Breast epithelium (tissue), 4 donors: Measurements from ENCODE around the gene KRT78. TPM values are rescaled to one million over a fixed set of nuclear protein-coding genes. Genes with fewer than 3 reads are reported as not detected.

Experiments
- DNase-seq, 2 donors: peaks; one replicate each; pipeline ENCODE4 v3.0.0-alpha.2; 2019; ENCODE audit warnings: low spot score in 2 of 2
- H3K27ac ChIP-seq, 2 donors: fragments of 200-600 bp; sonication (generic) in 1 of 2; one replicate each; pipeline ENCODE4 v1.5.1; 2016 to 2019; ENCODE audit warnings: mild to moderate bottlenecking in 1 of 2
- H3K27me3 ChIP-seq, 2 donors: fragments of 200-600 bp; sonication (generic) in 1 of 2; one replicate each; pipeline versions ENCODE4 v1.5.1 to v1.6.0; 2017 to 2019; ENCODE audit warnings: control low read depth in 1 of 2, mild to moderate bottlenecking in 1 of 2
- H3K36me3 ChIP-seq: fragments of 200-600 bp; one replicate; pipeline ENCODE4 v1.5.1; 2019
- H3K4me1 ChIP-seq, 2 donors: fragments of 200-600 bp; sonication (generic); one replicate each; pipeline ENCODE4 v1.5.1; 2016 to 2019; ENCODE audit warnings: control low read depth in 1 of 2
- H3K4me3 ChIP-seq, 3 donors: fragments of 200-600 bp; sonication (generic); 1 replicate in 2 of 3; 2 replicates in 1 of 3; pipeline ENCODE4 v1.5.1; 2016 to 2019; ENCODE audit warnings: mild to moderate bottlenecking in 3 of 3, moderate library complexity in 2 of 3
- H3K9me3 ChIP-seq, 2 donors: fragments of 200-600 bp; sonication (generic) in 1 of 2; one replicate each; pipeline ENCODE4 v1.5.1; 2016 to 2019; ENCODE audit warnings: control low read depth in 1 of 2
- CTCF ChIP-seq, 3 donors: fragments of 450-650 bp; IDR thresholded peaks; one replicate each; pipeline ENCODE4 v1.5.1; 2016 to 2017; ENCODE audit warnings: antibody characterized with exemption in 3 of 3, mild to moderate bottlenecking in 3 of 3, moderate library complexity in 3 of 3
- POLR2A ChIP-seq: fragments of 450-650 bp; IDR thresholded peaks from one replicate; pipeline ENCODE4 v1.6.1; 2016; ENCODE audit warnings: antibody characterized with exemption, mild to moderate bottlenecking, moderate library complexity
- POLR2AphosphoS5 ChIP-seq, 3 donors: sonication (generic); formaldehyde crosslinking; IDR thresholded peaks; one replicate each; pipeline ENCODE4 v1.6.1; 2017; ENCODE audit warnings: antibody characterized with exemption in 3 of 3
- intact Hi-C: fragments of 100-400 bp; cut with DNase I; formaldehyde crosslinking; loops from one replicate; pipeline ENCODE4 v1.15.1; 2023; ENCODE audit warnings: low total_unique reads
- total RNA-seq, 3 donors: library from RNA; depleted of rRNA; stranded (reverse); fragments of >200 nt; gene quantifications; one replicate each; pipeline ENCODE4 v1.1.0, GENCODE V29; 2016

Gene KRT78
- total RNA-seq, 3 donors from 2014 or later = 2.0 TPM; not detected in 2

- no peak overlapping the region for H3K4me3 ChIP-seq
- H3K36me3 ChIP-seq = no peaks in the 10 kb centered on the region
- no peak overlapping the region for H3K27ac ChIP-seq
- no peaks in the 10 kb centered on the region for H3K27me3 ChIP-seq
- no peaks in the 10 kb centered on the region for H3K4me1 ChIP-seq
- TF ChIP-seq POLR2A (no peak), POLR2AphosphoS5 (IDR thresholded peaks at IDR 0.05) (no peak), CTCF (IDR thresholded peaks at IDR 0.05) (no peak)
- H3K9me3 ChIP-seq = no peaks in the 10 kb centered on the region
- intact Hi-C loops = no loop called here
- no peak for DNase-seq
Measured at GRCh38 chr12:52851787-52852186, 3.0 kb upstream of the KRT78 start.

GRCh38 chr12:52850681-52851080, 1.9 kb upstream of the KRT78 start:
- H3K27me3 ChIP-seq = no peaks in the 10 kb centered on the region
- H3K9me3 ChIP-seq = no peaks in the 10 kb centered on the region
- no peak for DNase-seq
- no peak overlapping the region for H3K4me3 ChIP-seq
- intact Hi-C loops = no loop called here
- no peak for TF ChIP-seq POLR2AphosphoS5 (IDR thresholded peaks at IDR 0.05)
- TF ChIP-seq POLR2A = no peak
- no peak for TF ChIP-seq CTCF (IDR thresholded peaks at IDR 0.05)
- no peaks in the 10 kb centered on the region for H3K36me3 ChIP-seq
- H3K4me1 ChIP-seq = no peaks in the 10 kb centered on the region
- no peak overlapping the region for H3K27ac ChIP-seq

- Histone ChIP-seq H3K4me3 (no peak overlapping the region), H3K27me3 (no peaks in the 10 kb centered on the region), H3K4me1 (no peaks in the 10 kb centered on the region), H3K36me3 (no peaks in the 10 kb centered on the region), H3K27ac (no peak overlapping the region), H3K9me3 (no peaks in the 10 kb centered on the region)
- no peak for DNase-seq
- intact Hi-C loops = loop anchor here (10.0 kb wide), 1 partner anchor 55 kb away; the partner anchor contains the start of gene KRT3
- no peak for TF ChIP-seq POLR2A
- TF ChIP-seq POLR2AphosphoS5 (IDR thresholded peaks at IDR 0.05) = no peak
- TF ChIP-seq CTCF (IDR thresholded peaks at IDR 0.05) = no peak
Measured at GRCh38 chr12:52849511-52849910, 717 bp upstream of the KRT78 start.

- H3K9me3 ChIP-seq = no peaks in the 10 kb centered on the region
- H3K27ac ChIP-seq = no peak overlapping the region
- TF ChIP-seq POLR2AphosphoS5 (IDR thresholded peaks at IDR 0.05) = no peak
- TF ChIP-seq POLR2A = no peak
- no peak for TF ChIP-seq CTCF (IDR thresholded peaks at IDR 0.05)
- DNase-seq = no peak
- no peaks in the 10 kb centered on the region for H3K4me1 ChIP-seq
- no peaks in the 10 kb centered on the region for H3K36me3 ChIP-seq
- no peak overlapping the region for H3K4me3 ChIP-seq
- intact Hi-C loops = loop anchor here (10.0 kb wide), 1 partner anchor 53 kb away; the partner anchor contains the start of gene KRT3
- H3K27me3 ChIP-seq = no peaks in the 10 kb centered on the region
Measured at GRCh38 chr12:52847335-52848102, 1.3 kb downstream of the KRT78 start.

GRCh38 chr12:52846356-52846970, 2.3 kb downstream of the KRT78 start:
- no peak for DNase-seq
- Histone ChIP-seq H3K9me3 (no peaks in the 10 kb centered on the region), H3K4me3 (no peak overlapping the region), H3K36me3 (no peaks in the 10 kb centered on the region), H3K27me3 (no peaks in the 10 kb centered on the region), H3K27ac (no peak overlapping the region), H3K4me1 (no peaks in the 10 kb centered on the region)
- TF ChIP-seq POLR2AphosphoS5 (IDR thresholded peaks at IDR 0.05) (no peak), POLR2A (no peak), CTCF (IDR thresholded peaks at IDR 0.05) (no peak)
- intact Hi-C loops = loop anchor here (10.0 kb wide), 1 partner anchor 52 kb away; the partner anchor contains the start of gene KRT3
